ENCODE data around the gene CLIP4. TPM values are rescaled to one million over a fixed set of nuclear protein-coding genes. Genes with fewer than 3 reads are reported as not detected.
"Not testable (repeated sequence)": the region's sequence is repeated elsewhere in the genome, so short reads cannot be mapped to it uniquely, and the experiment has no call there.

Gene CLIP4
- 10 to 100 TPM in 2 of 3 donors, 1 to 10 TPM in 1; 4.9 to 20.4 (median 11.3) TPM for polyA plus RNA-seq

GRCh38 chr2:29114946-29115609, at the start of gene CLIP4:
Gene CLIP4 (plus strand): TSS chr2:29115415. CDS start chr2:29121389, 5,974 bp downstream.
- WGBS, 3 donors, result 2 to 4% (median 4%) methylated on average over 37 to 72 of the region's 76 CpGs
- peak within 1 kb of the TSS; percentile 40 for H3K27ac ChIP-seq (ENCODE audit: low read depth, low read length)

- H3K27ac ChIP-seq (ENCODE audit: low read depth, low read length), result no peak overlapping the region
- WGBS, 3 donors, result 67 to 83% (median 71%) methylated on average over 8 of the region's 8 CpGs
Observed at GRCh38 chr2:29066271-29066860, 48.8 kb upstream of the CLIP4 start.

GRCh38 chr2:29066997-29067605, 48.1 kb upstream of the CLIP4 start:
- WGBS, 3 donors, result 31 to 54% (median 53%) methylated on average over 7 of the region's 7 CpGs
- no peak overlapping the region for H3K27ac ChIP-seq (ENCODE audit: low read depth, low read length)

GRCh38 chr2:29068513-29068912, 46.7 kb upstream of the CLIP4 start:
- WGBS, 3 donors, result 78 to 86% (median 81%) methylated on average over 7 of the region's 7 CpGs

GRCh38 chr2:29070526-29070925, 44.7 kb upstream of the CLIP4 start:
- WGBS, 3 donors, result 75 to 88% (median 82%) methylated on average over 12 of the region's 12 CpGs
- H3K27ac ChIP-seq (ENCODE audit: low read depth, low read length), result no peak overlapping the region

More at GRCh38 chr2:29068513-29068912, 46.7 kb upstream of the CLIP4 start:
- no peak overlapping the region for H3K27ac ChIP-seq (ENCODE audit: low read depth, low read length)

- no peak overlapping the region for H3K27ac ChIP-seq (ENCODE audit: low read depth, low read length)
- 82 to 88% (median 87%) methylated on average over 19 of the region's 19 CpGs for WGBS, 3 donors
Observed at GRCh38 chr2:29071032-29071975, 43.9 kb upstream of the CLIP4 start.

GRCh38 chr2:29072251-29072650, 43.0 kb upstream of the CLIP4 start:
- H3K27ac ChIP-seq (ENCODE audit: low read depth, low read length), result no peak overlapping the region
- 82 to 91% (median 89%) methylated on average over 8 of the region's 8 CpGs for WGBS, 3 donors

GRCh38 chr2:29072971-29073725, 42.1 kb upstream of the CLIP4 start:
- WGBS, 3 donors, result 86 to 90% (median 89%) methylated on average over 12 of the region's 12 CpGs
- no peak overlapping the region for H3K27ac ChIP-seq (ENCODE audit: low read depth, low read length)

GRCh38 chr2:29073933-29074332, 41.3 kb upstream of the CLIP4 start:
- WGBS, 3 donors, result 67 to 78% (median 72%) methylated on average over 4 of the region's 4 CpGs
- H3K27ac ChIP-seq (ENCODE audit: low read depth, low read length), result no peak overlapping the region

GRCh38 chr2:29074411-29074810, 40.8 kb upstream of the CLIP4 start, which contains the start of gene PCARE:
Gene PCARE (minus strand): TSS chr2:29074523. CDS start chr2:29074261, 262 bp downstream.
- no peak within 1 kb of the TSS for H3K27ac ChIP-seq (ENCODE audit: low read depth, low read length)
- WGBS, 3 donors, result 88 to 92% (median 91%) methylated on average over 8 of the region's 8 CpGs

- WGBS, 3 donors, result 54 to 60% (median 55%) methylated on average over 14 of the region's 14 CpGs
- no peak overlapping the region for H3K27ac ChIP-seq (ENCODE audit: low read depth, low read length)
Observed at GRCh38 chr2:29075894-29076705, 39.1 kb upstream of the CLIP4 start.

- H3K27ac ChIP-seq (ENCODE audit: low read depth, low read length), result no peak overlapping the region
- WGBS, 3 donors, result 91 to 99% (median 96%) methylated on average over 7 of the region's 7 CpGs
Observed at GRCh38 chr2:29079887-29080286, 35.3 kb upstream of the CLIP4 start.

GRCh38 chr2:29080886-29081743, 34.1 kb upstream of the CLIP4 start:
- H3K27ac ChIP-seq (ENCODE audit: low read depth, low read length), result no peak overlapping the region
- WGBS, 3 donors, result 73 to 81% (median 79%) methylated on average over 12 of the region's 12 CpGs

- no peak overlapping the region for H3K27ac ChIP-seq (ENCODE audit: low read depth, low read length)
- WGBS, 3 donors, result 84 to 90% (median 85%) methylated on average over 5 of the region's 5 CpGs
Observed at GRCh38 chr2:29082804-29083495, 32.3 kb upstream of the CLIP4 start.

GRCh38 chr2:29084554-29084953, 30.7 kb upstream of the CLIP4 start:
- H3K27ac ChIP-seq (ENCODE audit: low read depth, low read length), result no peak overlapping the region
- 97 to 100% (median 100%) methylated on average over 1 of the region's 1 CpG for WGBS, 3 donors

GRCh38 chr2:29090311-29090710, 24.9 kb upstream of the CLIP4 start:
- not testable (repeated sequence) for H3K27ac ChIP-seq (ENCODE audit: low read depth, low read length)
- WGBS, 3 donors, result 80 to 89% (median 87%) methylated on average over 7 of the region's 7 CpGs

All from adipose tissue (tissue), 3 donors.